AG04450 (cell line): Measurements from ENCODE around the gene SLC39A11. TPM values are rescaled to one million over a fixed set of nuclear protein-coding genes. Genes with fewer than 3 reads are reported as not detected.
A peak's percentile ranks its signal among the peaks of the same experiment; 100 is the strongest.

Experiments
- CTCF ChIA-PET: fragments of 300-600, 350-600 bp; formaldehyde crosslinking; extraction: SDS; loops from one replicate; lab custom pipeline; 2022; ENCODE audit warnings: antibody characterized with exemption, inconsistent platforms; lab: Charles Lee
- POLR2A ChIA-PET: fragments of 350-600 bp; formaldehyde crosslinking; extraction: SDS; loops from one replicate; lab custom pipeline; 2021; ENCODE audit warnings: antibody characterized with exemption, inconsistent platforms; lab: Yijun Ruan, JAX
- DNase-seq: peaks from one replicate; pipeline ENCODE4 v3.0.0-alpha.2; 2011; ENCODE audit warnings: low read depth, low spot score
- H3K27ac ChIP-seq: one replicate; pipeline ENCODE4 v1.5.1; 2012; ENCODE audit warnings: low read depth, low read length, control low read depth
- H3K27me3 ChIP-seq: one replicate; pipeline ENCODE4 v1.6.0; 2012; ENCODE audit warnings: low read length; ENCODE audit not compliant: control insufficient read depth, insufficient read depth
- H3K4me3 ChIP-seq: 2 replicates; pipeline ENCODE4 v1.5.1; 2011; ENCODE audit warnings: mild to moderate bottlenecking, low read depth, low read length, control low read depth
- H3K9me3 ChIP-seq: 2 replicates; pipeline ENCODE4 v1.5.1; 2012; ENCODE audit warnings: low read length; ENCODE audit not compliant: control insufficient read depth, insufficient read depth
- CTCF ChIP-seq: IDR thresholded peaks from 2 replicates; pipeline ENCODE4 v1.5.1; 2011; ENCODE audit warnings: low read depth, low read length, control low read depth, inconsistent platforms
- polyA plus RNA-seq: library from polyadenylated mRNA; depleted of rRNA; stranded (reverse); fragments of >200 nt; gene quantifications from 2 replicates; pipeline ENCODE4 v1.2.3, GENCODE V29; 2011

SLC39A11 gene
- polyA plus RNA-seq, 1 experiment, result 18.0 TPM

DNA sequence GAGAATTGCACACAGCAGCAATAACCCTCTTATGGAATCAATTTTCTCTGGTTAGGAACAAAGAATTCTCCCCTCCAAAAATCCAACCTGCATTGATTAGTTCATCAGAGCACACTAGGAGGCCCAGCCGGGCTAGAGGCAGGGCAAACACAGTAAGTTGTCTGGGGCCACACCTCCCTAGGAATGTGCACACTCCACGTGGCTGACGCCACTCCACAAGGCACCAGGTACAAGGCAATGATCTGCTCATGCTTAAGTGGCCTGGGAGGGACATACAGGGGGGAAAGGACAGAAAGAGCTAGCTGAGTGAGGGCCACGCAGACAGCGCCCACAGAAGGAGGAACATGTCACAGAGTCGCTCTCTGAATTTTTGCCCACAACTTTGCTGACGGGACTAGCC, 107.6 kb downstream of the SLC39A11 start:
- H3K4me3 ChIP-seq, result no peak overlapping the region
- no peaks in the 10 kb centered on the region for H3K27me3 ChIP-seq
- H3K9me3 ChIP-seq, result no peaks in the 10 kb centered on the region
- POLR2A ChIA-PET, result interaction anchor here (0.7 to 1.1 kb wide), 3 partner anchors 11 to 83 kb away, joined by 3 read pairs; no protein-coding TSS in a partner anchor
- DNase-seq, result no peak
- no peak for TF ChIP-seq CTCF
- CTCF ChIA-PET, result interaction anchor here (0.6 to 3.6 kb wide), 15 partner anchors 9 to 428 kb away, joined by 3 to 52 read pairs (median 9); partner anchors contain the start of gene COG1
- no peak overlapping the region for H3K27ac ChIP-seq

DNA sequence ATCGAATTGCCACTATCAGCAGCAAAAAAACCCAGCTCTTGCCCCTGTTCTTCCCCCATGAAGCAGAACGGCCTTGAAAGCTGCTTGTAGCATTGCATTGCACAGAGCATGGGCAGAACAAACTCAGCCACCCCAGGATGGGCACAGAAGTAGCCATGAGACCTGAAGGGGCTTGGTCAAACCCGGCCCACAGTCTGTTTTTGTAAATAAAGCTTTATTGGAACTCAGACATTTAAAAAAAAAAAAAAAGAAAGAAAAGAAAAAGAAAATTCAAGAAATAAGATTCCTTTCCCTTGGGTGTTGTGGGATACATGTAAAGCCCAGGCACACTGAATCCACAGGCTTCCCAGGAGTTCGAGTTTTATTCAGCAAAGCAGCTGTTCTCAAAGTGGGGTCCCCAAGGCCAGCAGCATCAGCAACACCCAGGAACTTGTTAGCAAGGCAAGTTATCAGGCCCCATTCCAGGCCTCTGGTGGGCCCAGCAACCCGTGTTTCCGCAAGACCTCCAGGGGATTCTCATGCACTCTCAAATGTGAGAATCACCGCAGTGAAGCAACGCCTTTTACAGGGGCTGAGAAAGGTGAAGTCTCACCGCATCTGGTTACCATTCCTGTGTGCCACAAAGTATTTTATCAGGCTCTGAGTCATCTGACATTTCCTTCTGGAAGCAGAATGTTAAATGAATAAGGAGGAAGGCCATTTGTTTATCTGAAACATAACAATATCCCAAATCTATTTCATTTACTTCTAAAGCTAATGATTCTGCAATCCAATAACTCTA, 108.2 kb downstream of the SLC39A11 start:
- TF ChIP-seq CTCF, result no peak
- H3K27ac ChIP-seq, result peak overlapping the region; percentile 91

GRCh38 chr17:72982680-72983079, 109.8 kb downstream of the SLC39A11 start:
- no peak for TF ChIP-seq CTCF
- Histone ChIP-seq H3K4me3 (no peak overlapping the region), H3K27me3 (no peaks in the 10 kb centered on the region), H3K27ac (no peak overlapping the region), H3K9me3 (no peaks in the 10 kb centered on the region)
- ChIA-PET POLR2A (no interaction called here), CTCF (interaction anchor here (2.0 kb wide), 1 partner anchor 209 kb away, joined by 6 read pairs; no protein-coding TSS in a partner anchor)
- no peak for DNase-seq

More for the DNA sequence above, 108.2 kb downstream of the SLC39A11 start:
- no peak overlapping the region for H3K4me3 ChIP-seq
- peak; percentile 80 for DNase-seq
- H3K9me3 ChIP-seq, result no peaks in the 10 kb centered on the region
- H3K27me3 ChIP-seq, result no peaks in the 10 kb centered on the region
- ChIA-PET POLR2A (interaction anchor here (0.7 to 1.1 kb wide), 4 partner anchors 10 to 84 kb away, joined by 3 read pairs; no protein-coding TSS in a partner anchor), CTCF (interaction anchor here (0.6 to 3.6 kb wide), 12 partner anchors 8 to 427 kb away, joined by 3 to 52 read pairs (median 6); no protein-coding TSS in a partner anchor)

DNA sequence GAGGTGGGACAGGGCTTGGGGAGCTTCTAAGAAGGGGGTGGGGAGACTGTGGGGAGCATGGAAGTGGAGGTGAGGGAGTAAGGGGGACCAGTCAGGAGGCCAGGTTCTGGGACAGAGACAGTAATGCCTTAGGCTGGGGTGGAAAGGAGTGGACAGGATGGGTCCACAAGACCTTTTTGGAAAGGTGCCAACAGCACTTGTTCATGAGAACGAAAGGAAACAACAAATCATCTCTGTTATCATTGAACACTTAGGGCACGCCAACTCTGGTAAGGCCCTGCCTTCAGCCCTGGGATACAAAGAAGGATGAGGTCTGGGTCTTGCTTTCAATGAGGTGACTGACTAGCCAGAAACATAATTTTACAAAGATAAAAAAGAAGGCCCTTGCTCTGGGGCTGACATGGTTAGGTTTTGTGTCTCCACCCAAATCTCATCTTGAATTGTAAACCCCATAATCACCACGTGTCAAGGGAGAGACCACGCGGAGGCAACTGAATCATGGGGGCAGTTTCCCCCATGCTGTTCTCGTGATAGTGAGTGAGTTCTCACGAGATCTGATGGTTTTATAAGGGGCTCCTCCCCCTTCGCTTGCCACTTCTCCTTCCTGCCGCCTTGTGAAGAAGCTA, 113.8 kb downstream of the SLC39A11 start:
- POLR2A ChIA-PET, result interaction anchor here (0.6 kb wide), 1 partner anchor 189 kb away, joined by 5 read pairs; no protein-coding TSS in a partner anchor
- Histone ChIP-seq H3K9me3 (no peaks in the 10 kb centered on the region), H3K27me3 (no peaks in the 10 kb centered on the region), H3K27ac (no peak overlapping the region), H3K4me3 (no peak overlapping the region)
- CTCF ChIA-PET, result interaction anchor here (0.6 to 1.4 kb wide), 2 partner anchors 68 to 210 kb away, joined by 3 read pairs; no protein-coding TSS in a partner anchor
- no peak for DNase-seq
- TF ChIP-seq CTCF, result no peak
